Urinary bladder (tissue), 2 donors: Measurements from ENCODE around the gene ENOX1. TPM values are rescaled to one million over a fixed set of nuclear protein-coding genes. Genes with fewer than 3 reads are reported as not detected.

Experiments
- polyA plus RNA-seq: library from polyadenylated mRNA; stranded (reverse); fragments of 200-250 nt; gene quantifications from one replicate; pipeline ENCODE4 v1.2.3, GENCODE V29; 2013
- small RNA-seq: library from RNA; depleted of rRNA; stranded (forward); fragments of <200 nt; gene quantifications from one replicate; pipeline ENCODE3, GENCODE V24; 2014
- total RNA-seq: library from RNA; depleted of rRNA; stranded (reverse); fragments of >200 nt; gene quantifications from one replicate; pipeline ENCODE4 v1.2.3, GENCODE V29; 2014
- donor health status: healthy.

Gene ENOX1
- total and polyA plus RNA-seq, 2 donors = 4.3 to 17.6 TPM

Small RNA genes lying within 50 kb of the gene (small RNA-seq; reads per million reads assigned to genes)
- gene AL162713.1 = not detected

Other genes starting within 250 kb of the ENOX1 start
- 12.4 TPM for gene CCDC122, start 92.8 kb upstream of the ENOX1 start, total RNA-seq
- gene CCDC122, start 92.8 kb upstream of the ENOX1 start, polyA plus RNA-seq = 3.1 TPM
- gene LACC1, start 92.9 kb upstream of the ENOX1 start, total RNA-seq = 9.4 TPM
- 4.9 TPM for gene LACC1, start 92.9 kb upstream of the ENOX1 start, polyA plus RNA-seq